Activated CD4-positive, alpha-beta T cell treated with anti-CD3 and anti-CD28 coated beads, Interleukin-2, amount 50 U/mL, for 4 hours (primary cell): Measurements from ENCODE around the gene MRPL20.
"Not testable (repeated sequence)": the region's sequence is repeated elsewhere in the genome, so short reads cannot be mapped to it uniquely, and the experiment has no call there.

Source experiments
- DNase-seq, 2 experiments: peaks; one replicate each; pipeline ENCODE4 v3.0.0-alpha.2; 2020

Gene MRPL20

DNA sequence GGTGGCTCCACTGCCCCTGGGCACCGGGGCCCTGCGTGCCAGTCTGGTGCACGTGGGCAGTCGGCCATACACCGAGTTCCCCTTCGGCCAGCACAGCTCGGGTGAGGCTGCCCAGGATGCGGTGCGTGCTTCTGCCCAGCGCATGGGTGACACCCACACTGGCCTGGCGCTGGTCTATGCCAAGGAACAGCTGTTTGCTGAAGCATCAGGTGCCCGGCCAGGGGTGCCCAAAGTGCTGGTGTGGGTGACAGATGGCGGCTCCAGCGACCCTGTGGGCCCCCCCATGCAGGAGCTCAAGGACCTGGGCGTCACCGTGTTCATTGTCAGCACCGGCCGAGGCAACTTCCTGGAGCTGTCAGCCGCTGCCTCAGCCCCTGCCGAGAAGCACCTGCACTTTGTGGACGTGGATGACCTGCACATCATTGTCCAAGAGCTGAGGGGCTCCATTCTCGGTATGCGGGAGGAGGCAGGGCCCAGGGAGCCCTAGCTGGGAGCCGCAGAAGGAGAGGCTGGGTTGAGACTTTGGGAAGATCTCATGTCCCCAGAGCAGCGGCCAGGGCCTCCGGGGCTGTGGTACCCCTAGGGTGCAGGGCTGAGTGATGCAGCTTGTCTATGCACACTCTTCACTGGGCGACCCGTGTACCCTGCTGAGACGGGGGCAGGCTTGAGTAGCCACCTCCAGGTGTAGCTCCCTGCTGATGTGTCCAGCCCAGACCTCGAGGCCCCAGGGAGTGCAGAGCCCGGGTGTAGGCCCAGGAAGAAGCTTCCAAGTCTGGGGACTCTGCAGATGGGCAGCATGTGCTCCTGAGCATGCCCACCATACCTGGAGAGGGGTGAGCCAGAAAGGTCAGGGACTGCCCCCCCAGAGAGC lies 30.2 kb upstream of the MRPL20 start:
- no peak for DNase-seq

DNA sequence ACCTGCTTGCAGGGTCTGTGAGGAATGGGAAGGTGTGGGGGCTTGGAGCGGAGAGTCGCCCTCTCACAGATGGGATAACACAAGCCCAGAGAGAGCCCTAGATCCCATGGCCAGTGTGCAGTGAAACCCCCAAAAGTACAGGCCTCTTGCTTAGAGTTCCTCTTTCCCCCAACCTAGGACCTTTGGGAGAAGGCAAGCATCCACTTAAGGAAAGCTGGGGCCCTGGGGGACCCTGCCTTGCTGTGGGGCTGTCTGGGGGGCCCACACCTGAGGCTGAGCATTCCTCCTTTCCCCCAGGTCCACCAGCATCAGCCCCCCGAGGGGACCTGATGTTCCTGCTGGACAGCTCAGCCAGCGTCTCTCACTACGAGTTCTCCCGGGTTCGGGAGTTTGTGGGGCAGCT lies 29.5 kb upstream of the MRPL20 start:
- no peak for DNase-seq

DNA sequence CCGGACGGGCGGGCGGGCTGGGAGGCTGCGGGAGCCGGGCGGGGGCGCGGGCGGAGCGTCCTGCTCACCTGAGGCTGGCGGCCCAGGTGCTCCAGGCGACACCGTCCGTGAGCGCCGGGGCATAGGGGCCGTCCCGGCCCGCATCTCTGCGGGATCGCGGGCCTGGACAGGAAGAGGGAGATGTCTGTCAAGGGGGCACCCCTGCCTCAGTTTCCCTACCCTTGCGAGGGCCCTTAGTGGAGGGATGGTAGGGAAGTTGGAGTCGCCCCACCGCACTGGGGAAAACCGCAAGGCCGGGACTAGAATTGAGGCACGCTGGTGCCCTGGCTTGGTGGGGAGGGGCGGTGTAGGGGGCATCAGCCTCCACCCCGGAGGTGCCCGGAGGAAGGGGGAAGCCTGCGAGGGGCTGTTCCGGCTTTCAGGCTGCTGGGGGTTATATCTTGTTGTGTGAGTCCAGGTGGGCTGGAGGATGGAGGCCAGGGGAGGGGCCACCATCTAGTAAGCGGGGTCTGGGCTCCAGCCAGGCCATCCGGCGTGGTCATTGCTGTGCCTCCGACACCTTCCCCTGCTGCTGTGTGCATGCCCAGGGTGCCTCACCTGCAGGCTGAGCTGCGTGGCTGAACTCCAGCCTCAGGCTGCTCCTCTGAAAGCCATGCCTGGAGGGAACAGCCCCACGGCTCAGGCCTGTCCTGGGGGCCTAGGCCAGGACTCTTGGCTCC lies 29.0 kb upstream of the MRPL20 start:
- DNase-seq = no peak

DNA sequence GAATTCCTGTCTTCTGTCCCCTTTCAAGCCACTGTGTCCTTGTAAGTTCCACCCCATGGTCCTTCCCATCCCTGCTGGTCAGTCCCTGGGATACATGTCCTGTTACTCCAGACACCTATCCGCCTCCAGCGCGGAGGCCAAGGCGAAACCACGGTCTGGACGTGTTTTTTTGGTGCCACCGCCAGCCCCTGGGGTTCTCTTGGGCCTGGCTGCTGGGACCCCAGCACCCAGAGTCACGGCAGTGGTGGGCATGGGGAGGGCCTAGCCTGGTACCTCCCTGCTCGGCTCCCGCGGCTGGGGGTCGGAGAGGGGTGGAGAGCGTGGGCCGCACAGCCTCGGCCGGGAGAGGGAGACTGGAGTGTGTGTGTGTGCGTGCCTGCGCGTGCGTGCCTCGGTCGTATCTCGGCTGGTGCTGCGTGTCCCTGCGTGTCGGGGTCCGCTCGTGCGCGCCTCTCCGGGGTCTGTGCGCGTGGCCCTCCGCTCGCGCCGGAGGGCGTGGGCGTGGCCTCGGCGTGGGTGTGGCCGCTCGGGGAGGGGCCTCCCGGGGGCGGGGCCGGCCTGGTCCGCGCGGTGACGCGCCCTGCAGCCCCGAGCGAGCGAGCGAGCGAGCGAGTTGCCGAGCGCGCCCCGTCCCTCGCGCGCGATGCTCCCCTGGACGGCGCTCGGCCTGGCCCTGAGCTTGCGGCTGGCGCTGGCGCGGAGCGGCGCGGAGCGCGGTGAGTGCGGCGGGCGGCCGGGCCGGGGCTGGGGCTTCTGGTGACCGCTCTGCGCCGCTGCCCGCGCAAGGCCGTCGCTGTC lies 28.2 kb upstream of the MRPL20 start, which contains the start of gene VWA1:
Gene VWA1 (plus strand): TSS at position 585 of the 798 bp plus-strand sequence. CDS start 59 bp downstream, at position 644.
- DNase-seq = peak; percentile 44 to 48

DNA sequence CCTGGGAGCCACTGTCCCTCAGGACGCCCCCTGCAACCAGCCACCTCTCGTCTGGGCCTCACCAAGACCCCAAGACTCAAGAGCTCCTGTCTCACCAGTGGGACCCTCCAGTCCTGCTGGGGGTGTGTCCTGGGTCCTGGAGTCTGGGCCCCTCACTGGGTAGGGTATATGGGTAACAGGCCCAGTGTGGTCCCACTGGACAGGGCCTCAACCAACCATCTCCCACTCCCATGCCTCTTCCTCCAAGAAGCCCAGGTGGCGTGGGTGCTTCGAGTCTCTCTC lies 27.7 kb upstream of the MRPL20 start:
- no peak for DNase-seq

DNA sequence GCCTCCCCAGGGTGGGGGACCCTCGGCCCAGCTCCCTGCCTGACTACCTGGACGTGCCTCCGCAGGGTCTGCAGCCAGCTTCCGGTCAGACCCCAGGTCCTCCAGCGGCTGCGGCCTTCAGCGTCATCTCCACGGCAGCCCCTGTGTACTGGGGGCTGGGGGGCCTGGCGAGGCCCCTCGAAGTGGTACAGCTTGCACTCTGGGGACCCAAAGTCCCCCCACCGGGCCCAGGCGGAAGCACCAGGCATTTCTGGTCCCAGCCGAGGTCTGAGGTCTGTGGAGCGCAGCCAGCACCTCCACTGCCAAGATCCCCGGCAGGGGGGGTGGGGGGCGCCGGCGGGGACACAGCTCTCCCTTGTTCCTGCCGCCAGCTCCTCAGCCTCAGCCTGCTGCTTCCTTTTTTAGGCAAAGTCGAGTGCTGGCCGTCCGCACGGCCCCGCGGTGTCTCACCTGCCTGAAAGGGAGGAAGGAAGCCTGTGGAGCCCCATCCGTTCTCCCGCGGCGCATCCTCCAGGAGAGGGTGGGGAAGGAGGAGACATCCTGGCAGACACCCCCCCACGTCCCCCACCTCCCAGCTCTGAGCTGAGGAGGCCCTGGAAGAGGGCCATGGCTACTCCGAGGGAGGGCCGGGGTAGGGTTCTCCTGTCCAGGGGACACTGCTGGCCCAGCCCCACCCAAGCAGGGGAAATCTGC lies 27.2 kb upstream of the MRPL20 start:
- DNase-seq = no peak

DNA sequence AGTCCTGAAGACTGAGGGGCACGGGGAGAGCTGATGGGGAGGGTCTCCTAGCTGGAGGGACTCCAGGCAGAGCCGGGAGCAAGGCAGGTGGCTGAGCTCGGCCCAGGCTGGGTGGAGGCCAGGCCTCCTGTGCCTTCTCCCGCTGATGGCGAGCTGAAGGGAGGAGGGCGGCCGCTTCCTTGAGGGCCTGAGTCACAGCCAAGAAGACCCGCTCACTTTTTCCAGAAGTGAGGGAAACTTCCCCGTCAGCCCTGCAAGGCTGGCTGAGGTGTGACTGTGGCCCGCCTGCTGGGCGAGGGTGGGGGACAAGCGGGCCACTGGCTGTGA lies 26.7 kb upstream of the MRPL20 start:
- DNase-seq = peak; percentile 41 to 56

DNA sequence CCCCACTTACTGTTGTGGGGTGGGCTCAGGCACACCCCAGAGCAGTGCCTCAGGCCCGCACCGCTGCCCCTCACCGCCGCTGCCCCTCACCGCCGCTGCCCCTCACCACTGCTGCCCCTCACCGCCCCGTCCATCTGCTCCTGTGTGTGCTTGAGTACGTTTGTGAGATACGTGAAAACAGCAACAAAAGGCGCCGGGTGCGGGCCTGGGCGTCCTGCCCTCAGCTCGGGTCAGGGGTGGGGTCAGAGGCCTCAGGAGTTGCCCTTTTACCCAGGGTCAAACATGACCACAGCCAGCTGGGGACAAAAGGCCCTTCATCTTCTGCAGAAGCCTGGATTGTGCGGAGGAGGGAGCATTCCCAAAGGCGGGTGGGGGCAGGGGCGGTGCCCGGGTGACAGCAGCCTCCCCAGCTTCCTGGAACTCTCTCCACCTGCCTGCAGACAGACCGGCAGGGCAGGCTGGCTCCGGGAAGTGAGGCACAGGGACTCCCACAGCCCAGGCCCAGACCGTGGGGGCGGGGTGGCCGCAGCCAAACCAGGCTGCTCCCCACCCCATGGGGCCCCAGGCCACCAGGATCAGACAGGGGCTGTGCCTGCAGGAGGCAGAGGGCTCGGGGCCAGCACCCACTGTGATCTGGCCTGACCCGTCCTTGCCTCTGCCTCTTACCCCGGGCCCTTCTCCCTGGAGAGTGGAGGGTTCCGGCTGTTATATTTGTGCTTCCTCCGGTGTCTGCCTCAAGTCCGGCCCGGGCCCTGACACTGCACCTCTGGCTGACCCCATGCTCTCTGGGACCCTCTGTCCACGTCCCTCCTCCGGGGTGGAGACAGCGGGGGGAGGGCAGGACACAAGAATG lies 26.1 kb upstream of the MRPL20 start:
- DNase-seq = no peak

DNA sequence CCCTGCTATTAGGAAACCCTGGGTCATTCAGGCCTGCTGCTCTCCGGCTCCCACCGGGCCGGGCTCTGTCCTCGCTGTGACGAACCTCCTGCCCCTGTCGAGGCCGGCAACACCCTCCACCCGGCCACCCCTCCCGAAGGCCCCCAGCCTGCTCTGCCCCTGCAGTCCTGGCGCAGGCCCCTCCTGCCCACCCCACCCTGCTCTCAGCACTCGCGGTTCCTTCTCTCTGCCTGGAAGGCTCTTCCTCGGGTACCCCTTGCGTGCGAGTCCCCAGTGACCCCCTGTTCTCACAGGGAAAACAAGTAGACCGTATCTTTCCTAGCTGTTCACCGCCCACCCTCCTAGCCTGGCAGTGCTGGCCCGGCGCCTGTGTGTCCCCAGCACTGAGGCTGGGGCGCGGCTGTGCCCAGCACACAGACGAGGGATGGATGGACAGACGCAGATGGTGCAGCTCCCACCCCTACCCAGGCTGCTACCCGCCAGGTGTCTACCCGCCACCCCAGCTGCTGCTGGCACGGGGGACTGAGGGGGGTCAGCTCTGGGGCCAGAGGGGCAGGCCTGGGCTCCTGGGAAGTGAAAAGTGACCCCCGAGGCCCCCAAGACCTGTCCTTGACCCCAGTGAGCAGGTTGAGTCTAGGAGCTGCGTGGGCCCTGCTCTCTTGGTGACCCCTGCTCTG lies 25.3 kb upstream of the MRPL20 start:
- DNase-seq = no peak

DNA sequence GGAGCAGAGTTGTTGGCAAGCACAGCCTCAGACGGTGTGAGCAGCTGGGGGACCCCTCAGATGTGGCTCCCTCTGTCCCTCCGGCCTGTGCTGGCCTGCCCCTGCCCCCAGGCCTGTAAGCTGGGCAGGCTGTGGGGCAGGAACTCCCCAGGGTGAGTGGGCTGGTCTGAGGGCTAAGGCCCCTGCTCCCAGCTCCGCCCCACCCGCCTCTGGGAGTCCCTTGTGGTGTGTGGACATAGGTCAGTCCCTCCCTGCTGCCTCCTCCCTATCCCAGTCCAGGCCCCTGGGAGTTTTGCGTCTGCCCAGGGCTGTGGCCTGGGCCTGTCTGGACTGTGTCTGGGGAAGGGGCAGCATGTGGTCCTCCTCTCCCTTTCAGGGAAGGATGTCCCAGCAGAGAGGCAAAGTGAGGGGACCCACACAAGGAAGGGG lies 24.8 kb upstream of the MRPL20 start:
- no peak for DNase-seq

DNA sequence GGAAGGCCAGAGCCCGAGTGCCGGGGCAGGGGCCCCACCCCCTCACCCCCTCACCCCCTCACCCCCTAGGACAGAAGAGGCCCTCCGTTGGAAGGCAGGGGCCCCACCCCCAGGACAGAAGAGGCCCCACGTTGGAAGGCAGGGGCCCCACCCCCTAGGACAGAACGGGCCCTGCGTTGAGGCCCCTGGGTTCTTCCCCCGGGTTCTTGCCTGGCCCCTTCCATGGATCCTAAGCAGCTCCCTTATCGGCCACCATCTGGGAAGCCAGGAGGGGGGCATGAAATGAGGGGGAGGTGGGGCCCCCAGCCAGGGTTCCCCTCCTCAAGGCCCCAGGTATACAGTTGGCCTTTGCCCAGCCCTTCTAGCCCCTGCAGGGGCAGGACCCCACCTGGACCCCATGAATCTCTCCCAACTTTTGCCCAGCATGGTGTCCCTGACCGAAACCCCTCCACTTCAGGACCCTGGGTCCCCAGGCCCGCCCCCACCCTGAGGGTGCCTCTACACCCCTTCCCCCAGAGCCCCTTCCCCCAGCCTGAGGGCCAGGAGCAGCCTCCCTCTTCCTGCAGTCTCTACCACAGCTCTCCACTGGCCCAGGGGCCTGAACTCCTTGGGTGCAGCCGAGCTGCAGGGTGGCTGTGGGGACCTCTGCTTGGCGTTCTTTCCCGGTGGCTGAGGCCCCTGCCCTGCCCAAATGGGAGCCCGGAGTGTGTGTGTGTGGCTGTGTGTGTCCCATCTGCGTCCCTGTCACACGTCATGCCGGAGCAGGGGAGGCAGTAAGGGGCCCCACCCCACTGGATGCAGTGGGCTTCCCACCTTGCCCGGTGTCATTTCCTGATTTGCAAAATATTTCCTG lies 24.1 kb upstream of the MRPL20 start:
- DNase-seq = no peak

DNA sequence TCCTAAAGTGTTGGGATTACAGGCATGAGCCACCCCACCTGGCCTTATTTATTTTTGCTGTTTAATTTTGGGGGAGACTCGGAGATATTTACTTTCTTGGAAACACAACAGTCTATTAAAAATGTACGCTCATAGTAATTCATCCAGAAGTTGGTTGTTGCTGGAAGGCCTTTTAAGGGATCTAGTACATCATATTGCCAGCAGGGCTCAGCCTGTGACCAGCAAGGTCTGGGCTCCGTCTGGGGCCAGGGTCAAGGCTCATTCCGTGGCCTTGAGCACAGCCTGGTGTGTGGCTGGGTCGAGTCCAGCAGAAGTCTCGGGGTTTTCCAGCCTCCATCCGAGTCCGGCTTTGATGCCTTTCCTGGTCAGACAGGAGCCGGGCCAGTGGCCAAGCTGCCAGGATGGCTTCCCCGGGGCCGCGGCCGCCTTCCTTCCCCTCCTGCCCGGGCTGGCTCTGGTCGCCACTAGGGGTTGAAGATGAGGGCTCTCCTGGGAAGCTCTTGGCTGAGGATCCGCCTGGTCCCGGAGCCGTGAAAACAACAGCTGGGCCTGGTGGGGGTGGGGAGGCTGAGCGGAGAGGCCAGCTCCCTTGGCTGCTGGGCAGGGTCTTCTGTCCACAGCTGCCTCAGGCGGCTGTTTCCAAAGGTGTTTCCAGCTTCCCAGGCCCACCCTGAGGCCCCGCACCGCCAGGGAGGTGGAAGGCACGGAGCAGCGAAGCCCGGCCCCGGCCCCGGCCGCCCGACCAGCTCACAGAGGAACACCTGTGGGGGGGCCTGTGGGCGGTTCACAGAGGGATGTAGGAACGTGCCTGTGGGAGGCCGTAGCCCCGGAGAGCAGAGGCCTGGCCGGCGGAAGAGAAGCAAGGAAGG lies 23.3 kb upstream of the MRPL20 start:
- no peak for DNase-seq

DNA sequence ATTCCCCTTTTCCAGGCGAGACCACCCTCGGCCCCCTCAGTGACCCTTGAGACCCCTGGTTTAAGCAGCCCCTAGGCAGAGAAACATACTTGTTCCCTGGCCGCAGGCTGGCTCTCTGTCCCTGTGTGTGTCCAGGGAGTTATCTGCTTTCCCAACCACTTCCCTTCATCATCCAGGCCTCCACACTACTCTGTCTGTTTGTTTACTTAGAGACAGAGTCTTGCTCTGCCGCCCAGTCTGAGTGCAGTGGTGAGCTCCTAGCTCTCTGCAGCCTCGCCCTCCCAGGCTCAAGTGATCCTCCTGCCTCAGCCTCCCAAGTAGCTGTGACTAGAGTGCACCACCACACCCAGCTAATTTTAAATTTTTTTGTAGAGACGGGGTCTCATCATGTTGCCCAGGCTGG lies 22.6 kb upstream of the MRPL20 start:
- DNase-seq = no peak

DNA sequence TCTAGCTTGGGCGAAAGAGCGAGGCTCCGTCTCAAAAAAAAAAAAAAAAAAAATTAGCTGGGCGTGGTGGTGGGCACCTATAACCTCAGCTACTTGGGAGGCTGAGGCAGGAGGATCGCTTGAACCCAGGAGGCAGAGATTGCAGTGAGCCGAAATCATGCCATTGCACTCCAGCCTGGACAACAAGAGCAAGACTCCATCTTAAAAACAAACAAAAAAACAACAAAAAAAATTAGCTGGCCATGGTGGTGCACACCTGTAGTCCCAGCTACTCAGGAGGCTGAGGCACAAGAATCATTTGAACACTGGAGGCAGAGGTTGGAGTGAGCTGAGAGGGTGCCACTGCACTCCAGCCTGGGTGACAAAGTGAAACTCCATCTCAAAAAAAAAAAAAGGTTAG lies 21.9 kb upstream of the MRPL20 start:
- DNase-seq = not testable (repeated sequence)

DNA sequence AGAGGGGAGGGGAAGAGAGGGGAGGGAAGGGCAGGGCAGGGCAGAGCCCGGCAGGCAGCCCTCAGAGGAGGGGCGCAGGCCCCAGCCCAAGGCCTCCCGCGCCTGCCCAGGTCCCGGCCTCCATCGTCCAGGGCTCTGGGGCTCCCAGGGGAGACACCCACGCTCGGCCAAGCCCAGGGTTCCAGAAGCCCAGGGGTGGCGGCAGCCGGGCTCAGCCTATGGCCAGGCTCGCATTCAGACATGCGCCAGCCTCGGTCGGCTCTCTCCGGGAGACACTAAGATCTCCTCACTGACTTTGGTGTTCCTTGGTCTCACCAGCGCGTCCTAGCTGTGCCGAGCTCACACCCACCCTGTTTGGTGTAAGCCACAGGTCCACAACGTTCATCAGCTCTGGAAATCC lies 21.1 kb upstream of the MRPL20 start:
- no peak for DNase-seq

DNA sequence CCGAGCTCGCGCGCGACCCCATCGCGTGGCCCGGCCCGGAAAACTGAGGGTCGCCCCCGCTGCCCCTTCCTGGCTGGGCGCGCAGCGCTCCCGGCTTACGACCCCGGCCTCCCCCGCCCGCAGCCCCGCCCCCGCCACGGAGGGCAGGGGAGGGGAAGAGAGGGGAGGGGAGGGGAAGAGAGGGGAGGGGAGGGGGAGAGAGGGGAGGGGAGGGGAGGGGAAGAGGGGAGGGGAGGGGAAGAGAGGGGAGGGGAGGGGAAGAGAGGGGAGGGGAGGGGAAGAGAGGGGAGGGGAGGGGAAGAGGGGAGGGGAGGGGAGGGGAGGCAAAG lies 20.7 kb upstream of the MRPL20 start:
- DNase-seq = no peak

DNA sequence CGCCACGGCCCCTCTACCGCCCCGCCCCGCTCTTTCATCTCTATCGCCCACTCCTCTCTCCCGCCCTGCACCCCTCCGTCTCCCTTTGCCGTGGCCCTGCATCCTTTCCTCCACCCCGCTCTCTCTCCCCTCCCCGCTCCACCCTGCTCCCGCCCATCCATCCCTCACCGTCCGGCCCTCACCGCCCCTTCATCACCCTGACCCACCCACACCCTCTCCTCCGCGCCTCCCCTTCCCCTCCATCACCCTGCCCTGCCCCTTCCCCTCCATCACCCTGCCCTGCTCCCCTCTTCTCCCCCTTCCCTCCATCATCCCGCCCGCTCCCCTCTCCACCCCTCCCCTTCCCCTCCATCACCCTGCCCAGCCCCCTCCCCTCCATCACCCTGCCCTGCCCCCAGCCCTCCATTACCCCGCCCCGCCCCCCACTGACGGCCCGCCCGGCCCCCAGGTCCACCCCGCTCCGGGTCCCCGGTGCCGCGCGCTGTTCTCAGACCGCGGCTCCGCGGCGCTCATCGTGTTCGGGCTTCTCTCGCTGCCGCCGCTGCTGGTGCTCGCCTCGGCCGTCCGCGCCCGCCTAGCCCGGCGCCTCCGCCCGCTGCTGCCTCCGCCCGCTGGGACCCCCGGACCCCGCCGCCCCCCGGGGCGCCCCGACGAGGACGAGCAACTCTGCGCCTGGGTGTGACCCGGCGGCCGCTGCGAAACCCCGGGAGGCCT lies 20.2 kb upstream of the MRPL20 start:
- DNase-seq = no peak

DNA sequence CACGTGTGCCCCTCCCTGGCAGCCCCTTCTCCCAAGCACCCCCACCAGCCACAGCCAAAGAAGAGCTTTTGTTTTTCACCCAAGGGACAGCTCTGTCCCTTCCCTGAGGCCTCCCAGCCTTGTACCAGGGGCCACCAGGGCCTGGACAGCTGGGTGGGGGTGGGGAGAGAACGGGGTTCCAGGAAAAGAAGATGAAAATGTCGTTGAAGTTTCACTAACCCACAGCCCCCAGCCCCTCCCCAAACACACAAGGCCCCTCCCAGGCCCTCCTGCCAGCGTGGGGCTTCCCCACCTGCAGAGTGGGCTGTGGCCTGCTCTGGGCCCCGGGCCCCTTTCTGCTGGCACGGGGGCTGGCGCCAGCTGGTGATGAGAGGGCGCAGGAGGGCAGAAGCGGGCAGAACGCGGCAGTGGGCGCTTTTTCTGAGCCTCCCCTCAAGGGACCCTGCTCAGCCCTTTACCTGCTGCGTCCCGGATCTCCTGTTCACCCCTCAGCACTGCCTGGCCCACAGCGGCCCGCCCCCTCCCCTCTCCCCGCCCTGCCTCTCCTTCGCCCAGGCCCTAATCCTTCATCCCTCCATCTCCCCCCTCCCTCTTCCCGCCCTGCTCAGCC lies 19.5 kb upstream of the MRPL20 start:
- no peak for DNase-seq
